NCI-H526 (cell line): ENCODE data around the gene CLTCL1.
"Not testable (repeated sequence)": the region's sequence is repeated elsewhere in the genome, so short reads cannot be mapped to it uniquely, and the experiment has no call there.

Experiments
- DNase-seq, 2 experiments: peaks; one replicate each; lab custom pipeline; 2025; lab: John Stamatoyannopoulos, UW

The CLTCL1 gene

GRCh38 chr22:19290400-19291217 is 910 bp downstream of the CLTCL1 start:
- DNase-seq: no peak

- DNase-seq: no peak
These were observed 1.9 kb downstream of the CLTCL1 start for GRCh38 chr22:19289475-19290161.

- no peak for DNase-seq
These were observed 3.6 kb downstream of the CLTCL1 start for GRCh38 chr22:19287889-19288288.

GRCh38 chr22:19287076-19287707 is 4.3 kb downstream of the CLTCL1 start:
- peak in 1 of 2 experiments; percentile 27 for DNase-seq

GRCh38 chr22:19285831-19286230 is 5.7 kb downstream of the CLTCL1 start:
- DNase-seq: no peak

GRCh38 chr22:19279143-19279542 is 12.4 kb downstream of the CLTCL1 start:
- DNase-seq: not testable (repeated sequence)

- no peak for DNase-seq
These were observed 13.7 kb downstream of the CLTCL1 start for GRCh38 chr22:19277785-19278184.

- no peak for DNase-seq
These were observed 15.5 kb downstream of the CLTCL1 start for GRCh38 chr22:19275919-19276600.

- no peak for DNase-seq
These were observed 16.0 kb downstream of the CLTCL1 start for GRCh38 chr22:19275513-19275912.

- DNase-seq: no peak
These were observed 16.4 kb downstream of the CLTCL1 start for GRCh38 chr22:19275104-19275503.

- no peak for DNase-seq
These were observed 19.5 kb downstream of the CLTCL1 start for GRCh38 chr22:19271856-19272535.

- DNase-seq: no peak
These were observed 20.2 kb downstream of the CLTCL1 start for GRCh38 chr22:19271273-19271855.

GRCh38 chr22:19270873-19271272 is 20.6 kb downstream of the CLTCL1 start:
- DNase-seq: no peak

GRCh38 chr22:19266547-19267086 is 24.9 kb downstream of the CLTCL1 start:
- no peak for DNase-seq

- DNase-seq: no peak
These were observed 25.7 kb downstream of the CLTCL1 start for GRCh38 chr22:19265779-19266178.

GRCh38 chr22:19260804-19261203 is 30.7 kb downstream of the CLTCL1 start:
- no peak for DNase-seq

GRCh38 chr22:19260194-19260593 is 31.3 kb downstream of the CLTCL1 start:
- no peak for DNase-seq

- DNase-seq: not testable (repeated sequence)
These were observed 32.6 kb downstream of the CLTCL1 start for GRCh38 chr22:19258968-19259288.

- no peak for DNase-seq
These were observed 33.1 kb downstream of the CLTCL1 start for GRCh38 chr22:19258371-19258770.

- DNase-seq: not testable (repeated sequence)
These were observed 35.2 kb downstream of the CLTCL1 start for GRCh38 chr22:19256362-19256761.

GRCh38 chr22:19253143-19253542 is 38.4 kb downstream of the CLTCL1 start:
- no peak for DNase-seq
